NCI-H1694 treated with DMSO at 0.1 percent for 48 hours (cell line): Measurements from ENCODE around the gene PLEKHA7.
"Not testable (repeated sequence)": the region's sequence is repeated elsewhere in the genome, so short reads cannot be mapped to it uniquely, and the experiment has no call there.

Experiments
- DNase-seq: peaks from one replicate; lab custom pipeline; 2025; lab: John Stamatoyannopoulos, UW

The PLEKHA7 gene

DNA sequence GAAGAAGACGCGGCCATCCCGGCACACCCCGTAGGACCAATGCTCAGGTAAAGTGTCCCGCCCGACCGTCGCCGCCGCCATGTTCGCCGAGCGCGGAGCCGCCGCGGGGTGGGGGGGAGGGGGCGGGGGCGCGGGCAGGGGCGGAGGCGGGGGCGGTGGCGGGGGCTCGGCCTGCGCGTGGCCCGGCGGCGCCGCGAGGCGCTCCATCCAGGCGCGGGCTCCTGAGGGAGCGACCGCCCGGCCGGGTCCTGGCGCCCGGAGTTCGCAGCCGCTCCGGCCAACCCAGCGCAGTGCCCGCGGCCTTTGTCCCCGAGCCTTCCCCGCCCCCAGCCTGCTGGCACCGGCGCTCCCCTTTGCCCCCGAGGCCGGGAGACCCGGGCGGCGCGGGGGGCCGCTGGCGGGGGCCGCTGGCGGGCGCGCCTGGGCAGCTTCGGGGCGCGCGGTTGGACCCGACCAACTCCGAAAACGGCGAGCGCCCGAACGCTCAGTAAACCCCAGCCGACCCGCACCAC, at the start of gene PLEKHA7:
TSS of gene PLEKHA7 (minus strand) at position 94 of the 512 bp plus-strand sequence. CDS start at position 81, 13 bp downstream.
- no peak for DNase-seq

DNA sequence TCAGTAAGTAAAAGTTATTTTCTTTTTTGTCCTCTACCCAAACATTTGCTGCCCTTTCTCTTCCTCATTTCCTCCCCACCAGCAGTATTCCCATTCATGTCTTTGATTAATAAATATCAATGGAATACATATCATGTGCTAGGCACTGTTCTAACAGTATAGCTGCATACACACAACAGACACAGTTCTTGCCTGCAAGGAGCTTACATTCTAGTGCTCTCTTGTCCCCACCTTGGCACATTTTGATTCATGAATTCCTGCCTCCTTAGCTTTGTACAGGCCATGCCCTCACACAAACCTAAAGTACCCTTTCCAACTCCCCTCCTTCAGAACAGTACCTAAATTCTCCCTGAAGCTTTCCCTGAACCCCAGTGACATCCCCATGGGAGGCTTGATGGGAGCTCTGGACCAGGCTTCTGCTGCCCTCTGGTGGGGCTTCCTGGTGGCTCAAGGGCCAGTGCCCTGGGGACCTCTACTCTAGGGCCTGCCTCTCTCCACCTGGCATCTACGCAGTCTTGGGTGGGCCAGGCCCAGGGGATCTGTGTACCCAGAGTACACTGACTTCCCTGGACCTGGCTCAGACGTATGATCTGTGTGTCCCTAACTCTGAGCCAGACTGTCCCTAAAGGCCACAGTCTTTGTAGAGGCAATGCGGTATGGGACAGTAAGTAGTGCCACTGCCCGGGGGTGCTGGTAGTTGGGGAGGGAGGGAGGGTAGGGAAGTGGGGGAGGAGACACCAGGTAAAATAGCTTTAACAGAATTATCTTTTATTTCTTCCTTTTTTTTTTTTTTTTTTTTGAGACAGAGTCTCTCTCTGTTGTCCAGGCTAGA, 49.2 kb upstream of the PLEKHA7 start:
- peak; percentile 28 for DNase-seq

DNA sequence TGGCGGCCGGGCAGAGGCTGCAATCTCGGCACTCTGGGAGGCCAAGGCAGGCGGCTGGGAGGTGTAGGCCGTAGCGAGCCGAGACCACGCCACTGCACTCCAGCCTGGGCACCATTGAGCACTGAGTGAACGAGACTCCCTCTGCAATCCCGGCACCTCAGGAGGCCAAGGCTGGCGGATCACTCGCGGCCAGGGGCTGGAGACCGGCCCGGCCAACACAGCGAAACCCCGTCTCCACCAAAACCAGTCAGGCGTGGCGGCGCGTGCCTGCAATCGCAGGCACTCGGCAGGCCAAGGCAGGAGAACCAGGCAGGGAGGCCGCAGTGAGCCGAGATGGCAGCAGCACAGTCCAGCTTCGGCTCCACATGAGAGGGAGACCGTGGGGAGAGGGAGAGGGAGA, 36.9 kb upstream of the PLEKHA7 start:
- DNase-seq, result not testable (repeated sequence)

DNA sequence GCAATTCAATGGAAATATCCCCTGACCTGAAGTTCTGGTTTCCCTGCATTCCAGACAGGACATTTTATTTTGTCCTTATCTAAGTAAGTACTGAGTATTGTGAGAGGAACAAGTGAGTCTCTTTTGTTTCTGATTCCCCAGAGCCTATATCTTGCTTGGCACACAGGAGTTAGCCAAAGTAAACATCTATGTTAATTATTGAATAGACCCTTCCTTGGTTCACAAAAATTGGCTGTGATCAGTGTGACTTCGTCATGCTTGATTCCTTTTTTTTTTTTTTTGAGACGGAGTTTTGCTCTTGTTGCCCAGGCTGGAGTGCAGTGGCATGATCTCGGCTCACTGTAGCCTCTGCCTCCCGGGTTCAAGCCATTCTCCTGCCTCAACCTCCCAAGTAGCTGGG, 34.3 kb upstream of the PLEKHA7 start:
- not testable (repeated sequence) for DNase-seq

GRCh38 chr11:17046690-17047089, 32.5 kb upstream of the PLEKHA7 start:
- no peak for DNase-seq

- no peak for DNase-seq
Observed at GRCh38 chr11:17036666-17037658, 22.7 kb upstream of the PLEKHA7 start.

GRCh38 chr11:17034027-17034426, 19.8 kb upstream of the PLEKHA7 start:
- not testable (repeated sequence) for DNase-seq

- no peak for DNase-seq
Observed at GRCh38 chr11:17026487-17027082, 12.4 kb upstream of the PLEKHA7 start.

DNA sequence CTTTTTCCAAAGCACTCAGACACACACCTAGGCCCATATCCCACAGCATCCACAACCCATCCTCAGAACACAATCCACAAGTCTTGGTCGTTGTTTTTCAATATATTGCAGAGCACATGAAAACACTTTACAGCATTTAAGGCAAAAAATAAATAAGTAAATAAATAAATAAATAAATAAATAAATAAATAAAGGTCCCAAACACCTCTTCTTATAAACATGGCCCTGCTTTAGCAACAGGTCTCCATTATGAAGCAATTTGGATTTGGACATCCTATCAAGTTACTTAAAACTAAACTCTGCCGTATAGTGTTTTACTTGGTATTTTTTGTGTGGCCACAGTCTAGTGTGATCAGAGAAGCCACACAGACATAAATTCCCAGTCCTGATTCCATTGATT, 10.7 kb upstream of the PLEKHA7 start:
- no peak for DNase-seq

GRCh38 chr11:17021511-17021910, 7.3 kb upstream of the PLEKHA7 start:
- DNase-seq, result no peak

DNA sequence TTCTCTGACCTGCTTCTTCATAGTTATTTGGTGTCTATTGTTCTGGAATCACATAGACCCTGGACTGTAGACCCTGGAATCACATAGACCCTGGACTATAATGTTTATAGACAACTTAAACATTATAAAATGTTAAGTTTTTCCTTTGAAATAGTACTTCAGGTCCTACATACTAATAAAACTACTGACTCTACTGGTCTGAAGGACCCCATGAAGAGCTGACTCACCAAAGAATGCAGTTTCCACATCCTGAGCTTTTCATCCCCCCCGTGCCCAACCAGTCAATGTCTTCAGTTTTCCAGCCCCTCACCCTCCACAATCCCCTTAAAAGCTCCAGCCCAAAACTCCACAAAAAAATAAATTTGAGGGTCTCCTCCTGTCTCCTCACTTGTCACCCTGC, 6.6 kb upstream of the PLEKHA7 start:
- no peak for DNase-seq

DNA sequence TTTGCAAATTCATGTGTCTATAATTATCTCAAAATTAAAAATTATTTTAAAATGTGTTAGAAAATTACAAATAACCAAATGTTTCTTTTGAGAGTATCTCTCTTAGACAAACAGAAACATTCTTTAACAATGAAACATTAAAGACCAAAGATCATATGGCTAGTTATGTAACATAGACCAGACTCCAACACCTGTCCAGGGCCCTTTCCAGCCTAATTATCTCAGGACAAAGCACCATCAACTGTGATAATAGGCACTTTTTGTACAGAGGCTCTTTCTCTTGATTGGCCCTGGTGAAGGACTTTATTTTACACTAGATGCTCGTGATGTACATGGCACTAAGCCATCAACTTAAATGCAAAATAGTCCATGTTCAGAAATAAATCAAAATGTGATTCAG, 5.0 kb upstream of the PLEKHA7 start:
- no peak for DNase-seq

DNA sequence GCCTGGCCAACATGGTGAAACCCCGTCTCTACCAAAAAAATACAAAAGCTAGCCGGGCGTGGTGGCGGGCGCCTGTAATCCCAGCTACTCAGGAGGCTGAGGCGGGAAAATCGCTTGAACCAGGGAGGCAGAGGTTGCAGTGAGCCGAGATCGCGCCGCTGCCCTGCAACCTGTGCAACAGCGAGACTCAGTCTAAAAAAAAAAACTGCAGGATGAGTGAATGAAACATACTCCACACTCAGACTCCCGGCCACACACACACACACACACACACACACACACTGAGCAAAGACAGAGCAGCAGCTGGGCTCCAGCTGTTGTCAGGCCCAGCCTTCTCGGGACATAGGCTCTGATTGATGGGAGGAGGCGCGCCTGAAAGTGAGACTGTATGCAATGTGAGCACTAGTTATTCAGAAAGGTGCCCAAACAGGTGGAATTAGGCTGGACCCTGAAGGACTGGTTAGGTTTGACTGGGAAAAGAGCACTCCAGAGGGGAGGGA, 1.5 kb upstream of the PLEKHA7 start:
- DNase-seq, result no peak

DNA sequence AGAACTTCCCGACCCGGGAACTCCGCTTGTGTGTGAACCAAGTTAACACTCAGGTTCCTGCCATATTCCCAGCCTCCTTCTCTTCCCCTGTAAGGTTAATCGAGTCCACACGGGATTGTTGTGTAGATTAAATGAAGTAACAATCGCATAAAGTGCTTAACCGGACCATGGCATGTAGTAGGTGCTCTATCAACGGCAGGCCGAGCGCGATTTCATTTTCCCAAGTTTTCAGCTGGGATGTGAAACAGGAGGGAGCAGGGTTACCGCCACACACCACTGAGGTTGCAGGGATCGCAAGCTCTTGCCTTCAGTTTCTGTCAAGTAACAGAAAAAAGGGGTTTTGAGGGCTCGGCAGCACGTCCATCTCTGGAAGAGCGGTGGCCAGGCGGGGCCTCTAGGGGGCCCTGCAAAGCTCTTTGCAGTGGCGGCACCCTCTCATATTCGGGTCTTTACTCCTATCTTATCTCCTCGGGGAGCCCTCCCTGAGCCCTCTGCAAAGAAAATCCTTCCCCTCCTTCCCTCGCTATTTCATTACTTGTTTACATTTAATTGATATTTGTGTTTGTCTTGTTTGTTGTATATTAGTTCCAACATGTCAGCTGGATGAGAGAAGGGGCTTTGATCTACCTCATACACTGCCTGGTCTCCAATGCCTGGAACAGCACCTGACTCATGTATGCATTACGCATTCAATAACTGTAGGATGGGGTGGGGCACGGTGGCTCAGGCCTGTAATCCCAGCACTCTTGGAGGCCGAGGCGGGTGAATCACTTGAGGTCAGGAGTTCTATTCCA, 816 bp upstream of the PLEKHA7 start:
- peak; percentile 64 for DNase-seq

DNA sequence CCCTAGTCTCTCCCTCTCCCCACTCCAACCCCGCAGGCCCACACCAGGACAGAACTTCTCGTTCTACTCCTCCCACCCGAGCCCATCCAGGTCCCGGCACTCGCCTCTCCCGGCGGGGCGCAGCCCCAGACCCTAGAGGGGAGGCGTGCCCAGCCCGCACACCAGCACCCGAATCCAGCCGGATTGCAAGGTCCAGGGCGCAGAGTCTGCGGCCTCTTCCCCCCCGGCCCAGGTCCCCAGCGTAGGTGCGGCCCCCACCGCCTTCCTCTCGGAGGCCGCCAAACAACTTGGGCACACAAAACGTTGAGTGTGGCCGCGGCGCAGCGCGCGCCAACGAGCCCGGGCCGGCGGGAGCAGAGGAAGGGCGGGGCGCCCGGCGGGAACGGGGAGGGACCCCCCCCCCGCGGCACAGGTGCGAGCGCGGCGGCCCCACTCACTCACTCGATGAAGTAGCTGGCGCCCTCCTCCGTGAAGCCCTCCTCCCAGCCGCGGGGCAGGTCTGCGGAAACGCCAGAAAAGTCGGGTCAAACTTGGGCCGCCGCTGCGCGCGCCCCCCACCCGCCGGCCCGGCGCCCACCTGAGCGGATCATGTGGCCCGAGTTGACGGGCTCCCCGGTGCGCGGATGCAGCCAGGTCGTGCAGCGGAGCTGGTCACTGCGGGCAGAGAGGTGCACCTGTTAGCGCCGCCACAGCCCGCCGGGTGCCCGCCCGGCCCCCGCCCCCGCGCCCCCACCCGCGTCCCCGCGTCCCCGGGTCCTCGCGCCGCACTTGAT, 480 bp downstream of the PLEKHA7 start:
- DNase-seq, result no peak

DNA sequence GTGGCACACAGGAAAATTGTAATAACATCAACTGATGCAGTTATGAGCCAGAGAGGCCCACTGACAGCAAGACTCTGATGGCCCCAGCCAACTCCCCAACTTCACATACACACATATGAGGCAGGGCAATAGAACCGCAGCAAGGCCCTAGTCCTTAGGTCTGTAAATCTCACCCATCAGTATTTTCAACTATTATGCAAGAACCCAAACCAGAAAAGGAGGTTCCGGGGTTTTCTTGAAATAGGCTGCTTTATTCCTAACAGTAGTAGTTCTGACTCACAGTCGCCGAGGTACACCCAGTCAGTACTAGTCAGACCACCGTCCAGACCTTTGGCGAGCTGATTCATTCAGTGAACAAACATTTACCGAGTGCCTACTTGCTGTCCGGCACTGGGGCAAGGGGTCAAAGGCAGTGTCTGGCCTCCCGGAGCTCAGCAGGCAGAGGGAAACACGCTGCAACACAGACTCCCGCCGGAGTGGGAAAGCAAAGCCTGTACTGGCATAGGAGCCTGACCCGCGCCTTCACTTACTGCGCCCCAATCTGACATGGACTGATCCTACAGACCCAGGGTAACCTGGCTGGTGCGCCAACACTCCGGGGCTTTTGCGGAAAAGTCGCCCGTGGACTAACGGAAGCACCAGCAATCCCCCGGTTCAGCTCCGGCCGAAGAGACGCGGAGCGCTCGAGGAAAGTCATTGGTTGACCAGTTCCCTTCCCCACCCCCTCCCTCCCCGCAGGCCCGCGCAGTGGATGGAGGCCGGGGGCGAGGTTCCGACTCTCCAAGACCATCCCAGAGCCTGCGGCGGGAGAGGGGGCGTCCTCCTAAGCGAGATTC, 1.3 kb downstream of the PLEKHA7 start:
- no peak for DNase-seq

GRCh38 chr11:17012179-17012578, 2.0 kb downstream of the PLEKHA7 start:
- no peak for DNase-seq

- DNase-seq, result no peak
Observed at GRCh38 chr11:17010851-17011420, 3.3 kb downstream of the PLEKHA7 start.

DNA sequence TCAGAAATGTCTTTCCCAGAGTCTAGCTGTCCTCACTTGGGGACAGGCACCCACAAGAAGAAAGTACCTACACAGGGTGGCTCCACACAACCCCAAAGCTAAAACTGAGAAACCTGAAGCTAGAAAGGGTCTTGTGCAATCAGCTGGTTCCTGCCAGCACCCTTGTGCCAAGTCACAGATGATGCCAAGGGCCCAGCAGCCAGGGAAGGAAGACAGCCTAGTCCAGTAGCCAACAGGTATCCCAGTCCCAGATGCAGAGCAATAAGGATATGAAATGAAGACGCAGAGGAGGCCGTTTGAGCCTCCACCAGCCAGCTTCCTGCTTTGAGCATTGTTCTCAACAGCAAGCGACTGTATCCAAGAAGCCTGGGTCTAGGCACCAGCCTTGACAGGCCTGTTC, 6.1 kb downstream of the PLEKHA7 start:
- DNase-seq, result no peak
